Esophagus muscularis mucosa (tissue), 4 donors: ENCODE results near the gene KCND3. TPM values are rescaled to one million over a fixed set of nuclear protein-coding genes. Genes with fewer than 3 reads are reported as not detected.

Experiments
- DNase-seq: peaks from one replicate; pipeline ENCODE4 v3.0.0-alpha.2; 2017; ENCODE audit errors: extremely low spot score
- H3K27ac ChIP-seq, 4 donors: fragments of 200-600 bp; sonication (generic); replicated peaks in 1 of 4; 1 replicate in 3 of 4; 2 replicates in 1 of 4; pipeline ENCODE4 v1.5.1; 2016 to 2019; ENCODE audit warnings: mild to moderate bottlenecking in 1 of 4
- H3K27me3 ChIP-seq, 4 donors: fragments of 200-600 bp; sonication (generic); one replicate each; pipeline versions ENCODE4 v1.5.1 to v1.6.0; 2016 to 2019
- H3K36me3 ChIP-seq, 4 donors: fragments of 200-600 bp; sonication (generic); one replicate each; pipeline ENCODE4 v1.5.1; 2016 to 2019
- H3K4me1 ChIP-seq, 4 donors: fragments of 200-600 bp; sonication (generic); one replicate each; pipeline ENCODE4 v1.5.1; 2016 to 2019
- H3K4me3 ChIP-seq, 4 donors: fragments of 200-600 bp; sonication (generic); 1 replicate in 2 of 4; 2 replicates in 2 of 4; pipeline ENCODE4 v1.5.1; 2016 to 2019; ENCODE audit warnings: mild to moderate bottlenecking in 4 of 4, moderate library complexity in 1 of 4
- H3K9me3 ChIP-seq, 4 donors: fragments of 200-600 bp; sonication (generic); 1 replicate in 3 of 4; 2 replicates in 1 of 4; pipeline ENCODE4 v1.5.1; 2016 to 2019
- EP300 ChIP-seq: sonication (generic); formaldehyde crosslinking; IDR thresholded peaks from one replicate; pipeline ENCODE4 v1.6.1; 2017; ENCODE audit warnings: antibody characterized with exemption
- POLR2A ChIP-seq: fragments of 450-650 bp; IDR thresholded peaks from one replicate; pipeline ENCODE4 v1.6.1; 2017; ENCODE audit warnings: antibody characterized with exemption, moderate library complexity, mild to moderate bottlenecking, low read depth
- POLR2AphosphoS5 ChIP-seq, 2 donors: sonication (generic); formaldehyde crosslinking; IDR thresholded peaks; one replicate each; pipeline ENCODE4 v1.6.1; 2017; ENCODE audit warnings: antibody characterized with exemption in 2 of 2
- WGBS: methylation state at CpG from one replicate; pipeline ENCODE4 v1.1.5; 2018; 5-methylcytosine and 5-hydroxymethylcytosine counted together
- intact Hi-C: fragments of 100-400 bp; cut with DNase I; formaldehyde crosslinking; loops from one replicate; pipeline ENCODE4 v1.15.1; 2023
- total RNA-seq, 4 donors: library from RNA; depleted of rRNA; stranded (reverse); fragments of >200 nt; gene quantifications; one replicate each; pipeline versions ENCODE4 v1.1.0 to v1.2.1, GENCODE V29; 2016
- TF ChIP-seq, protein P1 (sequence below), 3 experiments: fragments of 200-600 bp in 2 of 3; fragments of 450-650 bp in 1 of 3; sonication (generic) in 2 of 3; IDR thresholded peaks; one replicate each; pipeline ENCODE4 v1.5.1; 2017 to 2019; ENCODE audit warnings: antibody characterized with exemption in 3 of 3, mild to moderate bottlenecking in 2 of 3, moderate library complexity in 1 of 3

KCND3 gene
- total RNA-seq, 4 donors from 2014 or later, result 25.7 to 57.6 (median 47.5) TPM

DNA sequence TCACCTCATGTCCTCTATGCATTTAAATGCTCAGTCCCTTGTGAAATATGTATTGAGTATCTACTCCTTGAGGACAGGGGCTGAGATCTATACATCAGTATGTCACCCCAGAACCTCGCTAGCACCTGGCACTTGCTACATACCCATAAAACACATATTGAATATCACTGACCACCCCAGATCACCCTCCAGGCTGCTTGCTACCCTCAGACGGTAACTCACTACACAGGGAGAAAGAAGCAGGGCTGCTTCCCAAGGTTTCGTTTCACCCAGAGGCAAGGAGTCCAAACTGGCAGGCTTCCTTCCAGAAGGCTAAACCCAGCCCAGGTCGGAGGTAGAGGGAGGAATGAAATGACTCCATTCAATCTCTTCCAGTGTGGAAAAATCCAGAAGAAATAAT, 258.8 kb downstream of the KCND3 start:
- no peak overlapping the region for H3K4me3 ChIP-seq
- TF ChIP-seq, protein P1, sequence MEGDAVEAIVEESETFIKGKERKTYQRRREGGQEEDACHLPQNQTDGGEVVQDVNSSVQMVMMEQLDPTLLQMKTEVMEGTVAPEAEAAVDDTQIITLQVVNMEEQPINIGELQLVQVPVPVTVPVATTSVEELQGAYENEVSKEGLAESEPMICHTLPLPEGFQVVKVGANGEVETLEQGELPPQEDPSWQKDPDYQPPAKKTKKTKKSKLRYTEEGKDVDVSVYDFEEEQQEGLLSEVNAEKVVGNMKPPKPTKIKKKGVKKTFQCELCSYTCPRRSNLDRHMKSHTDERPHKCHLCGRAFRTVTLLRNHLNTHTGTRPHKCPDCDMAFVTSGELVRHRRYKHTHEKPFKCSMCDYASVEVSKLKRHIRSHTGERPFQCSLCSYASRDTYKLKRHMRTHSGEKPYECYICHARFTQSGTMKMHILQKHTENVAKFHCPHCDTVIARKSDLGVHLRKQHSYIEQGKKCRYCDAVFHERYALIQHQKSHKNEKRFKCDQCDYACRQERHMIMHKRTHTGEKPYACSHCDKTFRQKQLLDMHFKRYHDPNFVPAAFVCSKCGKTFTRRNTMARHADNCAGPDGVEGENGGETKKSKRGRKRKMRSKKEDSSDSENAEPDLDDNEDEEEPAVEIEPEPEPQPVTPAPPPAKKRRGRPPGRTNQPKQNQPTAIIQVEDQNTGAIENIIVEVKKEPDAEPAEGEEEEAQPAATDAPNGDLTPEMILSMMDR (IDR thresholded peaks at IDR 0.05), result no peak
- TF ChIP-seq POLR2A (no peak), EP300 (no peak), POLR2AphosphoS5 (IDR thresholded peaks at IDR 0.05) (no peak)
- peaks cover 70 to 74% (median 71%) of the 10 kb centered on the region in 4 donors for H3K4me1 ChIP-seq
- peaks cover 4 to 34% (median 15%) of the 10 kb centered on the region in 4 donors for H3K36me3 ChIP-seq
- intact Hi-C loops, result no loop called here
- no peaks in the 10 kb centered on the region for H3K27me3 ChIP-seq
- peak overlapping the region in 2 of 4 donors; percentile 5 to 38 for H3K27ac ChIP-seq
- no peaks in the 10 kb centered on the region for H3K9me3 ChIP-seq
- 48% methylated on average over 3 of the region's 4 CpGs for WGBS
- DNase-seq, result peak; percentile 60

DNA sequence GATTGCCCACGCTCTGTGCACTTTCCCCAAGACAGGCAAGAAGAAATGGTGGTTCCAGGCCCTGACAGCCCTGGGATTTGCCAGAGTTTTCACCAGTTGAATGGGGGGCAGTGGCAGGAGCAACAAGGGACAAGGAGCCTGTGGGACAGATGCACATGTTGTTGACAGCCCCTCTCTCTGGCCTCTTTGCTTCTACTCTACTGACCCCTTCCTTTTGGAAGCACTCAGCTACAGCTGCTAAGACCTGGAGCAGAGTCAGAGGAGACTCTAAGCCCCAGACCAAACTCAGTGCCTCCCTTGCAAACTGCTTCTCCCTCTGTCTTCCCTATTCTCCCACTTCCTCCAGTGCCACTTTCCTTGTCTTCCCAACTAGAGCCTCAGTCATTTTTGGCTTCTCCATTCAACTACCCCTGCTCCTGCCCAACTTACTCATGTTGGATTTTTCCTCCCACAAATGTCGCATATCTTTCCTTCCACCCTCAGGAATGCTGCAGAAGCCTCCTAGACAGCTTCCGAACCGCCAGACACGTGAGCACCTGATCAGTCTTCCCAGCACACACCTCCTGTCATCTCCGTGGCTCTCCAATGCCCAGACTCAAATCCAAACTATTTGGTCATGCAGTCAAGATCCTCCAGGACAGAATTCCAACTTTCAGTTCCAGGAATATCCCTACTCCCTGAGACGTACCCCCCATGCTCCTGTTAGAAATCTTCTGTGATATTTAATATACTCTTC, 259.4 kb downstream of the KCND3 start:
- DNase-seq, result peak; percentile 55
- intact Hi-C loops, result no loop called here
- H3K4me3 ChIP-seq, result no peak overlapping the region
- no peaks in the 10 kb centered on the region for H3K27me3 ChIP-seq
- peaks cover 70 to 74% (median 70%) of the 10 kb centered on the region in 4 donors for H3K4me1 ChIP-seq
- H3K36me3 ChIP-seq, result peaks cover 4 to 34% (median 15%) of the 10 kb centered on the region in 4 donors
- no peaks in the 10 kb centered on the region for H3K9me3 ChIP-seq
- peak overlapping the region in 3 of 4 donors; percentile 23 to 38 (median 29) for H3K27ac ChIP-seq
- 36% methylated on average over 6 of the region's 7 CpGs for WGBS
- TF ChIP-seq POLR2AphosphoS5 (IDR thresholded peaks at IDR 0.05) (no peak), EP300 (no peak)

DNA sequence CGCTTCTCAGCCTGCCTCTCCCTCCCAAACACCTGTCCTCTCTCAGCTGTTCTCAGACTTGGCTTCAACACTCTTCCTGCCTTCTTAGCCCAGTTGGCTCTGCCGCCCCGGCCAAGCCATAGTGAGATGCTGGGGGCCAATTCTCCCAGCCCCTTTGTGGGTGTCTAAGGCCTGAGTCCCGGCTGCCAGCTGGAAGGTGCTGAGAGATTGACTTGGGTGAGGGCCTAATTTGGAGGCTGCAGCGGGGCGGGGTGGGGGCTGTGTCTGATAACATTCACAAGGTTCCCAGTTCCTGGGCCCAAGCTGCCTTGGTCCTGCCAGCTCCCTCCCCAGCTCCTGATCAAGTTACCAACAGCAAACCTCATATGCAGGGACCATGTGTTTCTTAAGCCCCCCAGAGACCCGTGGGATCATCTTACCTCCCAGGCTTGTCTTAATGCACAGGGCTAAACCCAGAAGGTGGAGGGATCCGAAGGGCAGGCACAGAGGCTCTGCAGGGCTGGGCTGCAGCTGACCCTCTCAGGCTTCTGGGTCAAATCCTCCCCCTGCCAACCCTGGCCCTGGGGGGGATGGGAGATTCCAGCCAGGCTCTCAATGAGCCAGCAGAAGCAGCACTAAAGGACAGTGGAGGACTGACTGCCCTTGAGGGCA, 260.1 kb downstream of the KCND3 start:
- no peaks in the 10 kb centered on the region for H3K27me3 ChIP-seq
- TF ChIP-seq EP300 (no peak), POLR2A (no peak), POLR2AphosphoS5 (IDR thresholded peaks at IDR 0.05) (no peak)
- TF ChIP-seq, protein P1 (IDR thresholded peaks at IDR 0.05), result no peak
- 57% methylated on average over 4 of the region's 8 CpGs for WGBS
- DNase-seq, result peak; percentile 84
- intact Hi-C loops, result no loop called here
- peak overlapping the region; percentile 8 to 38 (median 26) for H3K27ac ChIP-seq
- H3K4me1 ChIP-seq, result peaks cover 69 to 75% (median 70%) of the 10 kb centered on the region in 4 donors
- H3K36me3 ChIP-seq, result peaks cover 4 to 34% (median 15%) of the 10 kb centered on the region in 4 donors
- no peaks in the 10 kb centered on the region for H3K9me3 ChIP-seq
- H3K4me3 ChIP-seq, result no peak overlapping the region

DNA sequence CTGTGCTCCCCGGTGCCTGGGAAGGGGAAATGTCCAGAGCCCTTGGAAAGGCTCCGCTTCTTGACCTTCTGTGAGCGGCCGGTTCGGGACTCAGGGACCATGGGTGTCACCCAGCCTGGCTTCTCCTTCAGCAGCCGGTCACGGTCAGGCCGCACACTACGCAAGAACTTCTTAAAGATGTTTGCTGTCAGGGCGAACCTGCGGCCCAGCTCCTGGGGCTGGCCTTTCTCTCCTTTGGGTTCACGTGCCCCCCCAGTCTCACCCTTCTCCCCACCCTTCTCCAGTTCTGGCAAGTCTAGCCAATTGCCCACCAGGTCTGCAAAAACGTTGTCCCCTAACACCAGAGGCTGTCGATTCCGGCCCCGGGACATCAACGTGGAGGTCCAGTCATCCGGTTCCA, 262.4 kb downstream of the KCND3 start:
- WGBS, result 76% methylated on average over 10 of the region's 18 CpGs
- intact Hi-C loops, result no loop called here
- no peaks in the 10 kb centered on the region for H3K9me3 ChIP-seq
- TF ChIP-seq EP300, result no peak
- TF ChIP-seq, protein P1 (IDR thresholded peaks at IDR 0.05), result no peak
- TF ChIP-seq POLR2AphosphoS5 (IDR thresholded peaks at IDR 0.05), result no peak
- TF ChIP-seq POLR2A, result no peak
- H3K27ac ChIP-seq, result no peak overlapping the region
- peak; percentile 85 for DNase-seq
- H3K36me3 ChIP-seq, result peaks cover 4 to 34% (median 15%) of the 10 kb centered on the region in 4 donors
- H3K4me1 ChIP-seq, result peaks cover 57 to 58% (median 58%) of the 10 kb centered on the region in 4 donors
- no peak overlapping the region for H3K4me3 ChIP-seq
- H3K27me3 ChIP-seq, result no peaks in the 10 kb centered on the region

DNA sequence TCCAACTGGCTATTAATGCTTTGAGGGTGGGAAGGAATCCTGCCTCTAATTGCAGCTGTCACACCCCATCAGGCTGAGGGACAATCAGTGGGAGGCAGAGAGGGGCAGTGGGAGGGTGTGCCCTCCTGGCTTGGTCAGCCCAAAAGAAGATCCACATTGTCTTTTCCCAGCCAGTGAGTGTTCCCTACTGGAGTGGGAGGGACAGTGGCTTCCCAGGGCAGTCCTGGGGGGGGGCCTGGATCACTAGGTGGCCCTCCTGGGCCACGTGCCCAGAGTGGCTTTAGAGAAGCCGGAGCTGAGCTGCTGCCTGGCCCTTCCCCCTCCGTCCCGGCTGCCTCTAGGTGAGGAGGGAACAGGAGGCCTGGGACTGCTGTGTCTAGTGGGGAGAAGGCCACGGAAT, 264.3 kb downstream of the KCND3 start:
- Histone ChIP-seq H3K36me3 (peaks cover 4 to 21% (median 15%) of the 10 kb centered on the region in 4 donors), H3K4me1 (peaks cover 56 to 60% (median 59%) of the 10 kb centered on the region in 4 donors), H3K27ac (peak overlapping the region; percentile 27 to 60 (median 51)), H3K4me3 (no peak overlapping the region), H3K27me3 (no peaks in the 10 kb centered on the region), H3K9me3 (no peaks in the 10 kb centered on the region)
- DNase-seq, result peak; percentile 89
- intact Hi-C loops, result no loop called here
- 21% methylated on average over 5 of the region's 5 CpGs for WGBS
- TF ChIP-seq POLR2A, result no peak
- TF ChIP-seq EP300, result no peak
- TF ChIP-seq POLR2AphosphoS5 (IDR thresholded peaks at IDR 0.05), result peak in 1 of 2 donors; percentile 53
- TF ChIP-seq, protein P1 (IDR thresholded peaks at IDR 0.05), result no peak
